IPS-20b (cell line): ENCODE data around the gene ADTRP.
A peak's percentile ranks its signal among the peaks of the same experiment; 100 is the strongest.
"Not testable (repeated sequence)": the region's sequence is repeated elsewhere in the genome, so short reads cannot be mapped to it uniquely, and the experiment has no call there.

Source experiments
- H3K27ac ChIP-seq: one replicate; pipeline ENCODE4 v1.5.1; 2013; ENCODE audit warnings: low read length
- H3K27me3 ChIP-seq: 2 replicates; pipeline ENCODE4 v1.6.1; 2013; ENCODE audit warnings: mild to moderate bottlenecking, low read length, inconsistent platforms; ENCODE audit not compliant: insufficient read depth
- H3K36me3 ChIP-seq: 2 replicates; pipeline ENCODE4 v1.6.1; 2013; ENCODE audit warnings: low read depth, mild to moderate bottlenecking, inconsistent platforms, low read length, moderate library complexity; ENCODE audit not compliant: insufficient read depth
- H3K4me1 ChIP-seq: 2 replicates; pipeline ENCODE4 v1.6.1; 2013; ENCODE audit warnings: mild to moderate bottlenecking, control low read depth, inconsistent platforms, low read length, moderate library complexity; ENCODE audit not compliant: insufficient read depth
- H3K4me3 ChIP-seq: 2 replicates; pipeline ENCODE4 v1.5.1; 2013; ENCODE audit warnings: mild to moderate bottlenecking, low read length, inconsistent platforms
- H3K9ac ChIP-seq: 2 replicates; pipeline ENCODE4 v1.6.1; 2013; ENCODE audit warnings: low read depth, mild to moderate bottlenecking, inconsistent platforms, low read length, moderate library complexity
- H3K9me3 ChIP-seq: 2 replicates; pipeline ENCODE4 v1.6.1; 2013; ENCODE audit warnings: mild to moderate bottlenecking, low read depth, low read length, inconsistent platforms; ENCODE audit not compliant: insufficient read depth

The ADTRP gene

DNA sequence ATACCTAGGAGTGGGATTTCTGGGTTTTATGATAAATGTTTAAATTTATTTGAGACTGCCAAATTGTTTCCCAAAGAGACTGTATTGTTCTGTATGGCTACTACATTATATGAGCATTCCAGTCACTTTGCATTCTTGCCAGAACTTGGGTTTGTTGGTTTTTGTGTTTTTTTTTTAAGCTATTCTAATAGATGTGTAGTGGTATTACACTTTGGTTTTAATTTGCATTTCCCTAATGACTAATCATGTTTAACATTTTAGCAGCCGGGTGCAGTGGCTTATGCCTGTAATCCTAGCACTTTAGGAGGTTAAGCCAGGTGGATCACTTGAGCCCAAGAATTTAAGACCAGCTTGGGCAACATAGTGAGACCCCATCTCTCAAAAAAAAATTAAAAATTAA lies 21.9 kb upstream of the ADTRP start:
- H3K4me3 ChIP-seq, H3K27me3 ChIP-seq, H3K9ac ChIP-seq, H3K27ac ChIP-seq, H3K36me3 ChIP-seq, H3K4me1 ChIP-seq, H3K9me3 ChIP-seq: not testable (repeated sequence)

DNA sequence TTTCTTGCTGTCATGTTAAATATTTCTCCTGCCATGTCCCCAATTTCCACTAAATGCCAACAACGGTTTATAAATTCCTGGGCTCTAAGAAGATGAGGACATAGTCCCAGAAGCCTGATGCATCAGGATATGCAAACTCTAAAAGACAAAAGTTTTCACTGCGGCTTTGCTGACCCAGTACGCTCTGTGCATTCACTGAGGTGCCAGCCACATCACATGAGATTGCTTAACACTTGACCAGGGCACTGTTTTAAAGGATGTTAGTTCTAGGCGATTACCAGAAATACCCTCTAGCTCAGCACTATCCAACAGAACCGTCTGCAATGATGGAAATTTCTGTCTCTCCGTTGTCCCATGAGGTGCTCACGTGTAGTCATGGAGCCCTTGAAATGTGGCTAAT lies 19.9 kb upstream of the ADTRP start:
- Histone ChIP-seq H3K27ac (no peak overlapping the region), H3K9ac (no peak overlapping the region), H3K27me3 (no peaks in the 10 kb centered on the region), H3K4me1 (no peaks in the 10 kb centered on the region), H3K36me3 (no peaks in the 10 kb centered on the region), H3K9me3 (no peaks in the 10 kb centered on the region), H3K4me3 (no peak overlapping the region)

DNA sequence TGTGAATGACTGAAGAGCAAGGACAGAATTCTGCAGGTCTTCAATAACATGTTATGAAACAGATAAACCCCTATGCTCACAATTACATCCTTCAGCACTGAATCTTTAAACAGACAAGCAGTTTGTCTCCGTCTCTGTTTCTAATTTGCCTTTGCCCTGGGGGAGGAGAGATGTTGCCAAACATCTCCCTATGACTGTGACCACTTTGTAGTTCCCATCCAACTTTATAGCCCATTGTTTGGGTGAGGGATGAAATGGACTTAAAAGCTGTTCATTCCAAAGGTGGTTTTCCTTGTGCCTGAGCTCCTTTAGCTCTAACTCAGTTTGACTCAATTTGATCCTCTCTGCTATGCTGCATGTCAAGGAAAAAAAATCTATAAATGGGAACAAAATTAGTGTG lies 19.5 kb upstream of the ADTRP start:
- Histone ChIP-seq H3K36me3 (no peaks in the 10 kb centered on the region), H3K4me3 (no peak overlapping the region), H3K4me1 (peaks cover 2% of the 10 kb centered on the region; the same call in 1 of the 2 replicates), H3K9ac (no peak overlapping the region), H3K27me3 (no peaks in the 10 kb centered on the region), H3K27ac (no peak overlapping the region), H3K9me3 (no peaks in the 10 kb centered on the region)

DNA sequence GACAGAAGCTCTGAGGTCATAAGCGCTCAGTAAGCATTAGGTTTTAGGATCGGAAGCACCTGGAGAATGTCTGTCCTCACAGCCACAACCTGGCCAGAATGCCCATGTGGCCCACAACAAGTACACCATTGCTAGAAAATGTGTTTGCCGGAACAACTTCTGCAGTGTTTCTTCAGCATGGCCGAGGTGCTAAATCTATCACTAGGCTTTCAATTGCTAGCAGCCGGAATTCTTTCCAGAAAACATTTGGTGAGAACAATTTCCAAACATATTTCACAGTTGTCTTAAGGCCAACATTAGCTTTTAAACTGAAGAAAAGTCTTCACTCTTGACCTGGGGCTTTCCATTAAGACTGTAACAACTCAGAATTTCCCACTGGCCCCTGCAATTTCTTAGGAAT lies 18.2 kb upstream of the ADTRP start:
- Histone ChIP-seq H3K27ac (no peak overlapping the region), H3K27me3 (no peaks in the 10 kb centered on the region), H3K9ac (no peak overlapping the region), H3K4me3 (no peak overlapping the region), H3K4me1 (peaks cover 9% of the 10 kb centered on the region; the same call in 1 of the 2 replicates), H3K36me3 (no peaks in the 10 kb centered on the region), H3K9me3 (no peaks in the 10 kb centered on the region)

DNA sequence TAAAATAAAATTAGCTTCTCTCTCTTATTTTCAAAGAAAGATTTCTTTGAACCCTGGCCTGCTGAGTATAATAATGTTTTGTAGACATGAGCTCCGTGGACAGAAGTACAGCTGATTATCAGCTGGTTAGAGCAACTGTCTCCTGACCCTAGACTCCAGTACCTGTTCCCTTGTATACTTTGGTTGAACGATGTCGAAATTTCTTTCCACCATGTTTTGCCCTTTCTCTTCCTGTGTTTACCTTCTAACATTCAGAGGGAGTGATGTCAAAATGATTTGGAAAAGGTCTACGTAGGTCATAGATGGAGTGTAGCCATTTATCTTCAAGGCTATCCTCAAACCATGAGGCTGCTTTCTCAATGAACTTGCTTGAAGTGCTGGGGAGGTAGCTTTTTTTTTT lies 16.8 kb upstream of the ADTRP start:
- no peak overlapping the region for H3K4me3 ChIP-seq
- no peaks in the 10 kb centered on the region for H3K27me3 ChIP-seq
- peaks cover 23% of the 10 kb centered on the region for H3K4me1 ChIP-seq
- no peak overlapping the region for H3K9ac ChIP-seq
- H3K9me3 ChIP-seq: no peaks in the 10 kb centered on the region
- H3K27ac ChIP-seq: no peak overlapping the region
- no peaks in the 10 kb centered on the region for H3K36me3 ChIP-seq

DNA sequence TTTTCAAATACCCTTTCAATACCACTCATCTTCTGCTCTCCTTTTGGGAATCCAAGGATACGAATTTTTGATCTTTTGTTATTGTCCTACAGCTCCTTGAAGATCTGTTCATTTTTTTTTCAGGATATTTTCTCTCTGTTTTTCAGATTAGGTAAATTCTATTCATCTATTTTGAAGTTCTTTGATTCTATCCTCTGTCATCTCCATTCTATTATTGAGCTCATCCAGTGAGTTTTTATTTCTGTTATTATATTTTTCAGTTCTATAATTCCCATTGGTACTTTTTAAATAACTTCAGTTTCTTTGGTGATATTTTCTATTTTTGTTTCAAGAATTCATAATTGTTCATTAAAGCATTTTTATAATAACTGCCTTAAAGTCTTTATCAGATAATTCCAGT lies 14.7 kb upstream of the ADTRP start:
- Histone ChIP-seq H3K4me1 (peaks cover 29% of the 10 kb centered on the region), H3K27ac (no peak overlapping the region), H3K9ac (no peak overlapping the region), H3K9me3 (no peaks in the 10 kb centered on the region), H3K36me3 (no peaks in the 10 kb centered on the region), H3K4me3 (no peak overlapping the region), H3K27me3 (no peaks in the 10 kb centered on the region)

DNA sequence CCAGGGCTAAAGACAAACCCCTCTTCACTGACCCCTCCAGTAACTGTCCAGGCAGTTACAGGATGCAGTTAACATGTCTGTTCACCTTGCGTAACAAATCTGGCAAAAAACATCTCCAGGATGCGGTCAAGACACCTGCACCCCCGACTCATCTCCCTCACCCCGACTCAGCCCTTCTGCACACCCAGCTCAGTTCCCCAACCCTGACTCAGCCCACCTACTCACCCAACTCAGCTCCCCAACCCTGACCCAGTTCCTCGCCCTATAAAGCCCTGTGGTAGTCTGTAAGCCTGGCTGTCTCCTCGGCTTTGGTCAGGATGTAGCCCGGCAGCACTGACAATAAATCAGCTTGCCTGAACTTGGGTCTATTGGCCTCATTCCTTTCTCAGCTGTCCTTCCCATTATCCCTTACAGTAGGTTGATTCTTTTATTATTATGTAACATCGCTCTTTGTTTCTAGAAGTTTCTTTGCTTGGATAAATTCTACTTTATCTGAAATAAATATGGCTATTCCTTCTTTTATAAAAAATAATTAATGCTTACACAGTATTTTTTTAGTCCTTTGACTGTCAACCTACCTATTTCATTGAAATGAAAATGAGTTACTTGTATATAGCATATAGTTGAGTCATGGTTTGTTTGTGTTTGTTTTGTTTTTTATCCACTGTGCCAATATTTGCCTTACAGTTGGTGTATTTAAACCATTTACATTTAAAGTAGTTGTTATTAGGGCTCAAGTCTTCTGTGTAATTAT lies 12.9 kb upstream of the ADTRP start:
- Histone ChIP-seq H3K9me3 (no peaks in the 10 kb centered on the region), H3K4me1 (peaks cover 29% of the 10 kb centered on the region), H3K27ac (peak overlapping the region; percentile 65), H3K9ac (no peak overlapping the region; the same call in 1 of the 2 replicates), H3K4me3 (no peak overlapping the region), H3K36me3 (no peaks in the 10 kb centered on the region), H3K27me3 (no peaks in the 10 kb centered on the region)

DNA sequence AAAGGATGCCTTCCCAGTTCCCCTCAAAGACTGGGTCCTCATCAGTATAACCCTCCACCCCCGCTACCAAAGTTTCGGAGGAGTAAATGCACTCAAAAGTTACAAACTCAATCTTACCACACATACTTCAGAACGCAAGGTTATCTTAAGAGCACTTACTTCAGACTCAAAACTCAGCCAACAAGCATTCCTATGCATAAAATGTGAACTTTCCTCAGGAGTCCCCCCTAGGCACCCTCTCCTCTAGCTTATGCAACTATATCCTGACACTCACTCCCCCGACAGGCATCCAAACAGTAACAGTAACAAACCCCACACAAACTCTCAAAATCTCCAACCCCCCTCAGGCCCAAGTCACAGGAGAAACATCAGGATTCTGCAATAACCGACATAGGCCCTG lies 11.1 kb upstream of the ADTRP start:
- H3K36me3 ChIP-seq: no peaks in the 10 kb centered on the region
- H3K9me3 ChIP-seq: no peaks in the 10 kb centered on the region
- no peak overlapping the region for H3K4me3 ChIP-seq
- H3K4me1 ChIP-seq: peaks cover 29% of the 10 kb centered on the region
- no peak overlapping the region for H3K27ac ChIP-seq
- H3K9ac ChIP-seq: no peak overlapping the region
- no peaks in the 10 kb centered on the region for H3K27me3 ChIP-seq

DNA sequence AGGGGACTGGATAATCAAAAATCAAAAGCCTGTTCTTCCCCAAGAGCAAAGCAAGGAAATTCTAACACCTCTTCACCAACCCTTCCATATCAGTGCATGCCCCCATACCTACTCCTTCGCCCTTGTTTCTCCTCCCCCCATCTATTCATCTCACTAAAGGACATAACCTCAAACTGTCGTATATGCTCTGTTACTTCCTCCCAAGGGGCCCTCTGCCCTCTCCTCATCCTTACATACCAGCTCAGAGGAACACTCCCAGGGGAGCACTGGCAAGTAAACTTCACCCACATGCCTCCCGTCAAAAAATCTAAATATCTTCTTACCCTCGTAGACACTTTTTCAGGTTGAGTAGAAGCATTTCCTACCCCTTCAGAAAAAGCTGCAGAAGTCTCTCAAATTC lies 9.4 kb upstream of the ADTRP start:
- Histone ChIP-seq H3K27me3 (no peaks in the 10 kb centered on the region), H3K4me1 (peaks cover 26% of the 10 kb centered on the region), H3K36me3 (no peaks in the 10 kb centered on the region), H3K4me3 (no peak overlapping the region), H3K27ac (no peak overlapping the region), H3K9ac (no peak overlapping the region), H3K9me3 (no peaks in the 10 kb centered on the region)

DNA sequence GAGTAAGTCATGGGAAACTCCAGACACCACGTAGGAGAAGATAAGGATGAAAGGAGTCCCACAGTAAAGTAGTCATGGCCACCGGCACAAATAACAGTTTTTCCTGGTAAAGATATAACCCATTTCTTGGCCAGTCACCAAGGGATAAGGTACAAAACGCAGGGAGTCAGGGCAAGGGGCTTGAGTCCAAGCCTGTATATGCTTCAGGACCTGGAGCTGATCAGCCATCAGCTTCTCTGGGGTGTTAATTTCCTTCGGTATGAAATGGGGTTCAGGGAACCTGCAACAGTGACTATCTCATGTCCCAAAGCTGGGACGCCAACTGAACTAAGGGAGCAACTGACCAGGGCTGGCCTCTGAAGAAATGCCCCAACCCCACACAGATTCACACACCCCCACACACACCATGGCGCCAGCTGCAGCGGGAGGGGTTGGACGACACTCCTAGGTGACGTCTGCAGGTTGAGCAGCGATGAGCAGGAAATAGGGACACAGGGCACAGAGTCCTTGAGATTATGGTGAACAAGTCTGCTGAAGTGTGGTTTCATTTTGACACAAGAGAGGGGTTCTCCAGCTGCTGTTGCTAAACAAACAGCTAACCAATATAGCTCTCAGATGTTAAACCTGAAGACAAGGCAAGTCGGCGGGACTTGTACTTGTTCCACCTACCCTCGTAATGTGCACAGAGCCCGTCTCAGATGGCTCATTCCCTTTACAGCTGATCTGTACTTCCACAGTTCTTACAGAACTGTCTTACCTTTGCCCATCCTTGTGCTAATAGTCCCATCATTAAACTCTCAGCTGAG lies 7.4 kb upstream of the ADTRP start:
- H3K36me3 ChIP-seq: no peaks in the 10 kb centered on the region
- no peak overlapping the region for H3K9ac ChIP-seq
- no peaks in the 10 kb centered on the region for H3K27me3 ChIP-seq
- H3K4me3 ChIP-seq: no peak overlapping the region
- peaks cover 11% of the 10 kb centered on the region for H3K4me1 ChIP-seq
- H3K27ac ChIP-seq: no peak overlapping the region
- H3K9me3 ChIP-seq: no peaks in the 10 kb centered on the region

DNA sequence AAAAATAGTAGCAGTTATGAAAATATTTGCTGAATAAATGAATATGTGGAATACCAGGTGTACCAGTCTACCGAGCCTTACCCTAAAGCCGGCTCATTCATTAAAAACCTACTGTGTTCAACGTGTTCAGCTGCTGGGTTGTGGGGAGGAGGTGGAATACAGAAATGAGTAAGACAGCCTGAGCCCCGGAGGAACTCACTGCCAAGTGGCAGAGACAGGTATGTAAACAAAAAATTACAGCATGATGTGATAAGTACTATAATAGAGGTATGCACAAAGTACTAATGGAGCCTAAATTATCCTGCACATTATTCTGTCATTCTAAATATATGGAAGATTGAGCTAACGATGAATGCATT lies 6.8 kb upstream of the ADTRP start:
- Histone ChIP-seq H3K9ac (no peak overlapping the region), H3K4me1 (peaks cover 6% of the 10 kb centered on the region), H3K9me3 (no peaks in the 10 kb centered on the region), H3K27ac (no peak overlapping the region), H3K27me3 (no peaks in the 10 kb centered on the region), H3K4me3 (no peak overlapping the region), H3K36me3 (no peaks in the 10 kb centered on the region)

DNA sequence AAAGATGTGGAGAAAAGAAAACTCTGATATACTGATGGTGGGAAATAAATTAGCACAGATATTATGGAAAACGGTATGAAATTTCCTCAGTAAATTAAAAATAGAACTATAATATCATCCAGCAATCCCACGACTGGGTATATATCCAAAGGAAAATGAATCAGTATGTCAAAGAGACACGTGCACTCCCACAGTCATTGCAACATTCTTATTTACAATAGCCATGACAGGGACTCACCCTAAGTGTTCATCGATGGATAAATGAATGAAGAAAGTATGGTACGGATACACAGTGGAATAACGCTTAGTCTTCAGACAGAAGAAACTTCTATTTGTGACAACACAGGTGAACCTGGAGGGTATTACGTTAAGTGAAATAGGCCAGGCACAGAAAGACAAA lies 5.7 kb upstream of the ADTRP start:
- no peaks in the 10 kb centered on the region for H3K9me3 ChIP-seq
- no peak overlapping the region for H3K27ac ChIP-seq
- H3K9ac ChIP-seq: no peak overlapping the region
- H3K36me3 ChIP-seq: no peaks in the 10 kb centered on the region
- H3K4me3 ChIP-seq: no peak overlapping the region
- H3K4me1 ChIP-seq: peaks cover 3% of the 10 kb centered on the region
- H3K27me3 ChIP-seq: no peaks in the 10 kb centered on the region
